ENCODE data around the gene SLC30A2.

DNA sequence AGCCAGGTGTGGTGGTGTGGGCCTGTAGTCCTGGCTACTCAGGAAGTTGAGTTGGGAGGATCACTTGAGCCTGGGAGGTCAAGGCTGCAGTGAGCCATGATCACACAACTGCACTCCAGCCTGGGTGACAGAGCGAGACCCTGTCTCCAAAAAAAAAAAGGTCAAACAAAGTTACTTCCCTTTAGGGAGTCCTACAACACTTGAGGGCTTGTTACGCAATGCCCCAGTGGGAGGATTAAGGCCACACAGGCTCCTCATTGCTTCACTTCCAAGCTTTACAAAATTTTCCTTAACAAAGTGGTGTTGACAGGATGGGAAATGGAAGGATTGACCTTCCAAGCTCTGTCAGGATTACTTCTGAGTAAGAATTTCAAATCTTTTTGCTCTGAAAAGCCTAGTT lies 30.6 kb downstream of the SLC30A2 start:
- TF ChIP-seq, protein P1, sequence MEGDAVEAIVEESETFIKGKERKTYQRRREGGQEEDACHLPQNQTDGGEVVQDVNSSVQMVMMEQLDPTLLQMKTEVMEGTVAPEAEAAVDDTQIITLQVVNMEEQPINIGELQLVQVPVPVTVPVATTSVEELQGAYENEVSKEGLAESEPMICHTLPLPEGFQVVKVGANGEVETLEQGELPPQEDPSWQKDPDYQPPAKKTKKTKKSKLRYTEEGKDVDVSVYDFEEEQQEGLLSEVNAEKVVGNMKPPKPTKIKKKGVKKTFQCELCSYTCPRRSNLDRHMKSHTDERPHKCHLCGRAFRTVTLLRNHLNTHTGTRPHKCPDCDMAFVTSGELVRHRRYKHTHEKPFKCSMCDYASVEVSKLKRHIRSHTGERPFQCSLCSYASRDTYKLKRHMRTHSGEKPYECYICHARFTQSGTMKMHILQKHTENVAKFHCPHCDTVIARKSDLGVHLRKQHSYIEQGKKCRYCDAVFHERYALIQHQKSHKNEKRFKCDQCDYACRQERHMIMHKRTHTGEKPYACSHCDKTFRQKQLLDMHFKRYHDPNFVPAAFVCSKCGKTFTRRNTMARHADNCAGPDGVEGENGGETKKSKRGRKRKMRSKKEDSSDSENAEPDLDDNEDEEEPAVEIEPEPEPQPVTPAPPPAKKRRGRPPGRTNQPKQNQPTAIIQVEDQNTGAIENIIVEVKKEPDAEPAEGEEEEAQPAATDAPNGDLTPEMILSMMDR (IDR thresholded peaks at IDR 0.05) = no peak
- no peak for TF ChIP-seq REST (IDR thresholded peaks at IDR 0.05; ENCODE audit: insufficient read depth in 1 of 2, low read depth in 2 of 2, low read length in 1 of 2)
- no peak for TF ChIP-seq TCF7L2 (IDR thresholded peaks at IDR 0.05; ENCODE audit: low read depth, low read length)
- no peak for TF ChIP-seq POLR2AphosphoS5 (IDR thresholded peaks at IDR 0.05; ENCODE audit: low read depth, low read length)
- no peak for TF ChIP-seq SIN3A (IDR thresholded peaks at IDR 0.05; ENCODE audit: borderline replicate concordance, insufficient read depth, low read depth, low read length)
